ENCODE measurements around the gene GNMT. TPM values are rescaled to one million over a fixed set of nuclear protein-coding genes. Genes with fewer than 3 reads are reported as not detected.

GNMT gene
- total and polyA plus RNA-seq, 10 of the 15 experiments (the other 5 are each of a cell fraction or from before 2014, with no cell fraction given): 0.27 to 1.1 (median 0.39) TPM

GRCh38 chr6:42971746-42972327 lies 11.3 kb downstream of the GNMT start (continued):
- TF ChIP-seq PKNOX1 (IDR thresholded peaks at IDR 0.05): no peak
- no peak for TF ChIP-seq SUZ12 (IDR thresholded peaks at IDR 0.05; ENCODE audit: unreplicated experiment)
- TF ChIP-seq HSF1 (IDR thresholded peaks at IDR 0.05; ENCODE audit: low read depth, low read length): no peak
- no peak for TF ChIP-seq CEBPB (IDR thresholded peaks at IDR 0.05; ENCODE audit: borderline replicate concordance in 1 of 2, low read depth in 2 of 2, low read length in 2 of 2)

GRCh38 chr6:42973926-42974325 lies 13.4 kb downstream of the GNMT start:
- intact Hi-C loops (cut with micrococcal nuclease; ENCODE audit: unreplicated experiment): no loop called here
- no peak for TF ChIP-seq NFXL1 (IDR thresholded peaks at IDR 0.05; ENCODE audit: borderline replicate concordance)
- no peak for TF ChIP-seq JUND (IDR thresholded peaks at IDR 0.05; ENCODE audit: low read depth, low read length)
- no peak for TF ChIP-seq SREBF1 (IDR thresholded peaks at IDR 0.05; ENCODE audit: low read length)
- no peak for TF ChIP-seq FOS (IDR thresholded peaks at IDR 0.05; ENCODE audit: borderline replicate concordance, extremely low read depth, insufficient read length)
- no peak for TF ChIP-seq KLF5 (IDR thresholded peaks at IDR 0.05; ENCODE audit: partially characterized antibody)
- TF ChIP-seq WRNIP1 (IDR thresholded peaks at IDR 0.05; ENCODE audit: borderline replicate concordance, low read depth, low read length): no peak
- CTCF ChIA-PET: interaction anchor here (0.6 kb wide), 2 partner anchors 66 to 161 kb away, joined by 3 to 4 read pairs; no protein-coding TSS in a partner anchor
- ATAC-seq (no peak), FAIRE-seq (no peak), DNase-seq (ENCODE audit: low read depth, low spot score) (no peak)
- Histone ChIP-seq H3K27ac (ENCODE audit: control insufficient read depth, insufficient read depth) (no peak overlapping the region), H4K20me1 (ENCODE audit: control insufficient read depth, insufficient read depth) (no peaks in the 10 kb centered on the region), H3K9ac (ENCODE audit: control insufficient read depth, insufficient read depth, low read length) (no peak overlapping the region), H3K4me1 (ENCODE audit: control insufficient read depth, insufficient read depth, low read length) (peaks cover 3% of the 10 kb centered on the region), H3K9me3 (replicated peaks; ENCODE audit: control insufficient read depth, insufficient read depth, low read length) (no peaks in the 10 kb centered on the region), H3K36me3 (ENCODE audit: control insufficient read depth in 2 of 2, insufficient read depth in 2 of 2, low read length in 1 of 2) (no peaks in the 10 kb centered on the region; a peak in 1 of 4 replicates), H3K4me2 (ENCODE audit: control insufficient read depth, insufficient read depth) (no peak overlapping the region), H3K27me3 (replicated peaks in 1 of 2; ENCODE audit: control insufficient read depth in 2 of 2, insufficient read depth in 2 of 2, low read length in 1 of 2) (no peaks in the 10 kb centered on the region), H2AFZ (ENCODE audit: control insufficient read depth, low read depth, low read length) (no peak overlapping the region), H3K4me3 (no peak overlapping the region), H3K79me2 (ENCODE audit: control insufficient read depth, insufficient read depth, low read length) (peaks cover 19% of the 10 kb centered on the region)
- in situ Hi-C loops (cut with MboI): no loop called here
- no TSS peak for BruUV-seq (replicated peaks)
- 95% methylated on average over 3 of the region's 3 CpGs for WGBS (ENCODE audit: insufficient coverage, insufficient replicate concordance, low lambda C conversion rate, missing lambda C conversion rate)
- RAD21 ChIA-PET (ENCODE audit: unreplicated experiment): interaction anchor here (0.6 to 1.1 kb wide), 2 partner anchors 9 to 184 kb away, joined by 3 to 4 read pairs; no protein-coding TSS in a partner anchor
- SMC1A ChIA-PET (ENCODE audit: uncharacterized antibody, unreplicated experiment): interaction anchor here (2.2 kb wide), 1 partner anchor 10 kb away, joined by 8 read pairs; the partner anchor contains the start of gene PPP2R5D
- POLR2A ChIA-PET: no interaction called here
